ENCODE results near the gene RLBP1.

The RLBP1 gene

GRCh38 chr15:89199746-89200145 is 21.6 kb downstream of the RLBP1 start:
- ChIA-PET POLR2A (no interaction called here), CTCF (interaction anchor here (0.6 to 1.2 kb wide), 4 partner anchors 11 to 44 kb away, joined by 3 to 4 read pairs (median 3); partner anchors contain the start of gene FANCI)
- Histone ChIP-seq H3K36me3 (ENCODE audit: control insufficient read depth in 2 of 2, insufficient read depth in 1 of 2, low read length in 2 of 2) (peaks cover 0 to 9% of the 10 kb centered on the region in 2 experiments; a peak in 1 of 3 replicates), H3K9me3 (ENCODE audit: control insufficient read depth, insufficient read depth, low read depth, low read length) (no peaks in the 10 kb centered on the region), H3K27ac (ENCODE audit: extremely low read depth, low read depth, low read length) (no peak overlapping the region), H3K4me1 (ENCODE audit: control insufficient read depth, insufficient read depth, low read length) (peaks cover 22% of the 10 kb centered on the region), H3K4me3 (ENCODE audit: low read depth, low read length) (no peak overlapping the region)
- TF ChIP-seq ZNF416 (tag by site-specific recombination; IDR thresholded peaks at IDR 0.05): no peak
- TF ChIP-seq INSM2 (tag by site-specific recombination; IDR thresholded peaks at IDR 0.05): no peak
- TF ChIP-seq ZNF664 (tag by site-specific recombination; IDR thresholded peaks at IDR 0.05): no peak
- no peak for TF ChIP-seq SP3 (tag by site-specific recombination; IDR thresholded peaks at IDR 0.05)
- no peak for TF ChIP-seq ZNF426 (tag by site-specific recombination; IDR thresholded peaks at IDR 0.05)
- TF ChIP-seq ZNF140 (tag by site-specific recombination; IDR thresholded peaks at IDR 0.05): no peak
- TF ChIP-seq ZNF677 (tag by site-specific recombination; IDR thresholded peaks at IDR 0.05): no peak
- TF ChIP-seq ZNF555 (tag by site-specific recombination; conservative IDR thresholded peaks at IDR 0.05): no peak
- TF ChIP-seq ZNF785 (tag by site-specific recombination; IDR thresholded peaks at IDR 0.05): no peak
- no peak for TF ChIP-seq ZNF792 (tag by site-specific recombination; IDR thresholded peaks at IDR 0.05)
- TF ChIP-seq YY1 (tag by site-specific recombination; IDR thresholded peaks at IDR 0.05): no peak
- TF ChIP-seq ZNF16 (tag by site-specific recombination; IDR thresholded peaks at IDR 0.05; ENCODE audit: low read depth): no peak
- TF ChIP-seq, protein P1, sequence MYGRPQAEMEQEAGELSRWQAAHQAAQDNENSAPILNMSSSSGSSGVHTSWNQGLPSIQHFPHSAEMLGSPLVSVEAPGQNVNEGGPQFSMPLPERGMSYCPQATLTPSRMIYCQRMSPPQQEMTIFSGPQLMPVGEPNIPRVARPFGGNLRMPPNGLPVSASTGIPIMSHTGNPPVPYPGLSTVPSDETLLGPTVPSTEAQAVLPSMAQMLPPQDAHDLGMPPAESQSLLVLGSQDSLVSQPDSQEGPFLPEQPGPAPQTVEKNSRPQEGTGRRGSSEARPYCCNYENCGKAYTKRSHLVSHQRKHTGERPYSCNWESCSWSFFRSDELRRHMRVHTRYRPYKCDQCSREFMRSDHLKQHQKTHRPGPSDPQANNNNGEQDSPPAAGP (tag by site-specific recombination; IDR thresholded peaks at IDR 0.05): no peak
- no peak for TF ChIP-seq ZNF701 (tag by site-specific recombination; IDR thresholded peaks at IDR 0.05)
- TF ChIP-seq BCL11B (tag by site-specific recombination; IDR thresholded peaks at IDR 0.05; ENCODE audit: low read depth): no peak
- TF ChIP-seq SCRT2 (tag by site-specific recombination; IDR thresholded peaks at IDR 0.05): no peak
- TF ChIP-seq, protein P2, sequence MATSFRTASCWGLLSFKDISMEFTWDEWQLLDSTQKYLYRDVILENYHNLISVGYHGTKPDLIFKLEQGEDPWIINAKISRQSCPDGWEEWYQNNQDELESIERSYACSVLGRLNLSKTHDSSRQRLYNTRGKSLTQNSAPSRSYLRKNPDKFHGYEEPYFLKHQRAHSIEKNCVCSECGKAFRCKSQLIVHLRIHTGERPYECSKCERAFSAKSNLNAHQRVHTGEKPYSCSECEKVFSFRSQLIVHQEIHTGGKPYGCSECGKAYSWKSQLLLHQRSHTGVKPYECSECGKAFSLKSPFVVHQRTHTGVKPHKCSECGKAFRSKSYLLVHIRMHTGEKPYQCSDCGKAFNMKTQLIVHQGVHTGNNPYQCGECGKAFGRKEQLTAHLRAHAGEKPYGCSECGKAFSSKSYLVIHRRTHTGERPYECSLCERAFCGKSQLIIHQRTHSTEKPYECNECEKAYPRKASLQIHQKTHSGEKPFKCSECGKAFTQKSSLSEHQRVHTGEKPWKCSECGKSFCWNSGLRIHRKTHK (tag by site-specific recombination; IDR thresholded peaks at IDR 0.05): no peak
- no peak for TF ChIP-seq ZXDB (tag by site-specific recombination; IDR thresholded peaks at IDR 0.05)
- TF ChIP-seq, protein P3, sequence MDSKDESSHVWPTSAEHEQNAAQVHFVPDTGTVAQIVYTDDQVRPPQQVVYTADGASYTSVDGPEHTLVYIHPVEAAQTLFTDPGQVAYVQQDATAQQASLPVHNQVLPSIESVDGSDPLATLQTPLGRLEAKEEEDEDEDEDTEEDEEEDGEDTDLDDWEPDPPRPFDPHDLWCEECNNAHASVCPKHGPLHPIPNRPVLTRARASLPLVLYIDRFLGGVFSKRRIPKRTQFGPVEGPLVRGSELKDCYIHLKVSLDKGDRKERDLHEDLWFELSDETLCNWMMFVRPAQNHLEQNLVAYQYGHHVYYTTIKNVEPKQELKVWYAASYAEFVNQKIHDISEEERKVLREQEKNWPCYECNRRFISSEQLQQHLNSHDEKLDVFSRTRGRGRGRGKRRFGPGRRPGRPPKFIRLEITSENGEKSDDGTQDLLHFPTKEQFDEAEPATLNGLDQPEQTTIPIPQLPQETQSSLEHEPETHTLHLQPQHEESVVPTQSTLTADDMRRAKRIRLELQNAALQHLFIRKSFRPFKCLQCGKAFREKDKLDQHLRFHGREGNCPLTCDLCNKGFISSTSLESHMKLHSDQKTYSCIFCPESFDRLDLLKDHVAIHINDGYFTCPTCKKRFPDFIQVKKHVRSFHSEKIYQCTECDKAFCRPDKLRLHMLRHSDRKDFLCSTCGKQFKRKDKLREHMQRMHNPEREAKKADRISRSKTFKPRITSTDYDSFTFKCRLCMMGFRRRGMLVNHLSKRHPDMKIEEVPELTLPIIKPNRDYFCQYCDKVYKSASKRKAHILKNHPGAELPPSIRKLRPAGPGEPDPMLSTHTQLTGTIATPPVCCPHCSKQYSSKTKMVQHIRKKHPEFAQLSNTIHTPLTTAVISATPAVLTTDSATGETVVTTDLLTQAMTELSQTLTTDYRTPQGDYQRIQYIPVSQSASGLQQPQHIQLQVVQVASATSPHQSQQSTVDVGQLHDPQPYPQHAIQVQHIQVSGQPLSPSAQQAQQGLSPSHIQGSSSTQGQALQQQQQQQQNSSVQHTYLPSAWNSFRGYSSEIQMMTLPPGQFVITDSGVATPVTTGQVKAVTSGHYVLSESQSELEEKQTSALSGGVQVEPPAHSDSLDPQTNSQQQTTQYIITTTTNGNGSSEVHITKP (tag by site-specific recombination; IDR thresholded peaks at IDR 0.05): no peak

All from HEK293 (cell line).